Measurements from ENCODE around the gene ETHE1.

The ETHE1 gene

DNA sequence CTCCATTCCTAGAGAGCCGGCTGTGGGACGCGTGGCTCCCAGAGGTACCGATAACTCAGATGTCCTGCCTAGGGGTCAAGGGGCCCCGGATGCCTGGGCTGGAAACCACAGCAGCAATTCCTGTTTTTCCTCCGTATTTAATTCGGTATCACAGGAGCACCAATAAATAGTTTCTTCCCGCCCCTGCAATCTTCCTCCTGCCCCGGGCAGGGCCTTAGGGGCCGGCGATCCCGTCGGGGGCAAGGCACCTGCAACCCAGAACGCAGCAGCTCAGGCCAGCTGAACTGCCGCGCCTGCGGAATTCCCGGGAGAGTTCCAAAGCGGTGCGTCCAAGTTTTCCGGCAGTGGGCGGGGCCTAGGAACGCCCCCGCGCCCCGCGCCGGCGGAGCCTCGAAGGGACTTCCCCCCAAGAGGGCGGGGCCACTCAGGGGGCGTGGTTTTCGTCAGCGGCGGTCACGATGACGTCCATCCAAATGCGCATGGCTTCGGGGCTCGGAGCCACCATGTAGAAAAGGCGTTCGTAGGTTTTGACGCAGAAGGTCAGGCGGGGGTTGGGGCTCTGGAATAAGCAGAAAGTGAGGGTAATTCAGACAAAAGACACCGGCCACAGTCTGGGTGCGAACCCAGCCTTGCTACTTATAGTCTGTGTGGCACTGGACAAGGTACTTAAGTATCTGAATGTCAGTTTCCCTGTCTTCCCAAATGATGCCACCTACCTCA, 51.9 kb downstream of the ETHE1 start:
- no peak overlapping the region for H3K27ac ChIP-seq (ENCODE audit: poor library complexity, severe bottlenecking)
- ATAC-seq (ENCODE audit: low read depth) = peak; percentile 86
- H3K27me3 ChIP-seq (ENCODE audit: insufficient read depth, poor library complexity, severe bottlenecking) = no peaks in the 10 kb centered on the region
- H3K4me3 ChIP-seq (ENCODE audit: severe bottlenecking) = peak overlapping the region; percentile 17
- no peaks in the 10 kb centered on the region for H3K9me3 ChIP-seq (ENCODE audit: severe bottlenecking)
- no peaks in the 10 kb centered on the region for H3K36me3 ChIP-seq (ENCODE audit: low read depth)
- H3K4me1 ChIP-seq (ENCODE audit: insufficient read depth, poor library complexity, severe bottlenecking) = no peaks in the 10 kb centered on the region
- TF ChIP-seq, protein P1, sequence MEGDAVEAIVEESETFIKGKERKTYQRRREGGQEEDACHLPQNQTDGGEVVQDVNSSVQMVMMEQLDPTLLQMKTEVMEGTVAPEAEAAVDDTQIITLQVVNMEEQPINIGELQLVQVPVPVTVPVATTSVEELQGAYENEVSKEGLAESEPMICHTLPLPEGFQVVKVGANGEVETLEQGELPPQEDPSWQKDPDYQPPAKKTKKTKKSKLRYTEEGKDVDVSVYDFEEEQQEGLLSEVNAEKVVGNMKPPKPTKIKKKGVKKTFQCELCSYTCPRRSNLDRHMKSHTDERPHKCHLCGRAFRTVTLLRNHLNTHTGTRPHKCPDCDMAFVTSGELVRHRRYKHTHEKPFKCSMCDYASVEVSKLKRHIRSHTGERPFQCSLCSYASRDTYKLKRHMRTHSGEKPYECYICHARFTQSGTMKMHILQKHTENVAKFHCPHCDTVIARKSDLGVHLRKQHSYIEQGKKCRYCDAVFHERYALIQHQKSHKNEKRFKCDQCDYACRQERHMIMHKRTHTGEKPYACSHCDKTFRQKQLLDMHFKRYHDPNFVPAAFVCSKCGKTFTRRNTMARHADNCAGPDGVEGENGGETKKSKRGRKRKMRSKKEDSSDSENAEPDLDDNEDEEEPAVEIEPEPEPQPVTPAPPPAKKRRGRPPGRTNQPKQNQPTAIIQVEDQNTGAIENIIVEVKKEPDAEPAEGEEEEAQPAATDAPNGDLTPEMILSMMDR (IDR thresholded peaks at IDR 0.05; ENCODE audit: poor library complexity, severe bottlenecking) = no peak
- peak; percentile 92 for DNase-seq (ENCODE audit: low spot score)

DNA sequence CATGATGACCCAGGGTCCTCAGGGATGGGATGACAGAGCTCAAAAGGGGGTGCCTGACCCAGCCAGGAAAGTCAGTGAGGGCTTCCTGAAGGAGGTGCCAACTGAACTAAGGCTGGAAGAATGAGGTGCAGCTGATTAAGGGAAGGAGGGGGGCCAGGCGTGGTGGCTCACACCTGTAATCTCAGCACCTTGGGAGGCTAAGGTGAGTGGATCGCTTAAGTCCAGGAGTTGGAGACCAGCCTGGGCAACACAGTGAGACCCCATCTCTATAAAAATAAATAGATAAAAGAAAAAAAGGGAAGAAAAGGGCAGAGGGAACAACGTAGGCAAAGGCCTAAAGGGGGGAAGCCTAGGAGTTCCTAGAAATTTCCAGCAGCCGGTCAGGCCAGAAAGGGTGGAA, 52.5 kb downstream of the ETHE1 start:
- Histone ChIP-seq H3K27ac (ENCODE audit: poor library complexity, severe bottlenecking) (no peak overlapping the region), H3K27me3 (ENCODE audit: insufficient read depth, poor library complexity, severe bottlenecking) (no peaks in the 10 kb centered on the region), H3K9me3 (ENCODE audit: severe bottlenecking) (no peaks in the 10 kb centered on the region), H3K36me3 (ENCODE audit: low read depth) (no peaks in the 10 kb centered on the region), H3K4me1 (ENCODE audit: insufficient read depth, poor library complexity, severe bottlenecking) (no peaks in the 10 kb centered on the region), H3K4me3 (ENCODE audit: severe bottlenecking) (no peak overlapping the region)
- TF ChIP-seq, protein P1 (IDR thresholded peaks at IDR 0.05; ENCODE audit: poor library complexity, severe bottlenecking) = no peak
- DNase-seq (ENCODE audit: low spot score) (no peak), ATAC-seq (ENCODE audit: low read depth) (no peak)

DNA sequence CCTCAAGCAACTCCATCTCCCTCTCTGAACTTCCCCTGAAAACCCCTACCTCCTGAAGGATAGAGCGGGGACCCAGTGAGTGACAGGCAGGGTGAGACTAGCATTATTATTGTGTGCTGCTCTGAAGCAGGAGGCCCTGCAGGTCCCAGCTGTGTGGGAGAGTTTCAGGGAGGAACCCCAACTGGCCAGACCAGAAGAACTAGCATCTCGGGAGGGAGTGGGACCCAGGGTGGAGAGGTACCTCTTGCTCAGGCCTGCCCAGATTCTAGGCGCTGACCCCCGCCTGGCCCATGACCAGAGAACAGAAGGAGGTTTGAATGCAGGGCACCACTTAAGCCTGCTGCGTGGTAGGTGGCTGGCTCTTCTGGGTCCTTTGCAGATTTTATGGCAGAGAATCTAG, 55.9 kb downstream of the ETHE1 start:
- Histone ChIP-seq H3K9me3 (ENCODE audit: severe bottlenecking) (no peaks in the 10 kb centered on the region), H3K27ac (ENCODE audit: poor library complexity, severe bottlenecking) (no peak overlapping the region), H3K4me3 (ENCODE audit: severe bottlenecking) (no peak overlapping the region), H3K27me3 (ENCODE audit: insufficient read depth, poor library complexity, severe bottlenecking) (no peaks in the 10 kb centered on the region), H3K36me3 (ENCODE audit: low read depth) (no peaks in the 10 kb centered on the region), H3K4me1 (ENCODE audit: insufficient read depth, poor library complexity, severe bottlenecking) (peaks cover 14% of the 10 kb centered on the region)
- TF ChIP-seq, protein P1 (IDR thresholded peaks at IDR 0.05; ENCODE audit: poor library complexity, severe bottlenecking) = no peak
- no peak for DNase-seq (ENCODE audit: low spot score)
- no peak for ATAC-seq (ENCODE audit: low read depth)

DNA sequence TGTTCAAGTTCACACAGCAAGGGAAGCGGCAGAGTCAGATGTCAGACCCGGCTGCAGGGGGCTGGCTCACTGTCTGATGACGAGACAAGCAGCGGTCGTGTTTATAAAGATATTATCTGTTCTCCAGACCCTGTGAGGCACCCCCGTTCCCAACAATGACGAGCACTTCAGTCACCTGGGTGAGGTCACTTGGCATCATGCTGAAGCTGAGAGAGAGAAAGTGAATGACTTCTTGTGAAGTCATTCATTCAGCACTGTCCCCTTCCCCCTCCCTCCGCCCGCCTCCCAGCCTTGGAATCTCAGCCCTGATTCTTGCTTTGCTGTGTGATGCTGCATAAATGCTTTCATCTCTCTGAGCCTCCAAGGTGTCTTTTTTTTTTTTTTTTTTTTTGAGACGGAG, 56.7 kb downstream of the ETHE1 start:
- H3K4me3 ChIP-seq (ENCODE audit: severe bottlenecking) = no peak overlapping the region
- peaks cover 20% of the 10 kb centered on the region for H3K4me1 ChIP-seq (ENCODE audit: insufficient read depth, poor library complexity, severe bottlenecking)
- H3K27me3 ChIP-seq (ENCODE audit: insufficient read depth, poor library complexity, severe bottlenecking) = no peaks in the 10 kb centered on the region
- H3K36me3 ChIP-seq (ENCODE audit: low read depth) = no peaks in the 10 kb centered on the region
- H3K9me3 ChIP-seq (ENCODE audit: severe bottlenecking) = no peaks in the 10 kb centered on the region
- TF ChIP-seq, protein P1 (IDR thresholded peaks at IDR 0.05; ENCODE audit: poor library complexity, severe bottlenecking) = no peak
- DNase-seq (ENCODE audit: low spot score) = no peak
- ATAC-seq (ENCODE audit: low read depth) = no peak
- no peak overlapping the region for H3K27ac ChIP-seq (ENCODE audit: poor library complexity, severe bottlenecking)

DNA sequence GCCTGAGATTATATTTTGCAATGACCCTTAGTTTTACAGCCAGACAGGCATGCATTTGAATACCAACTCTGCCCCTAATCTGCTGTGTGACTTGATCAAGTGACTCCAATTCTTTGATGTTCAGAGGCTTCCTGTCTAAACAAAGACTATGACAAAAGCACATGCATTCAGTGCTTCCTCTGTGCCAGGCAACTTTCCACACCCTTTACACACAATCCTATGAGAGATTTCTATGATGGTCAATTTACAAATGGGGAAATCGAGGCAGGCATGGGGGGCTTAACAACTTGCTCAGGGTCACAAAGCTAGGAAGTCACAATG, 57.9 kb downstream of the ETHE1 start:
- Histone ChIP-seq H3K9me3 (ENCODE audit: severe bottlenecking) (no peaks in the 10 kb centered on the region), H3K4me1 (ENCODE audit: insufficient read depth, poor library complexity, severe bottlenecking) (peaks cover 22% of the 10 kb centered on the region), H3K27me3 (ENCODE audit: insufficient read depth, poor library complexity, severe bottlenecking) (no peaks in the 10 kb centered on the region), H3K27ac (ENCODE audit: poor library complexity, severe bottlenecking) (no peak overlapping the region), H3K36me3 (ENCODE audit: low read depth) (no peaks in the 10 kb centered on the region), H3K4me3 (ENCODE audit: severe bottlenecking) (no peak overlapping the region)
- ATAC-seq (ENCODE audit: low read depth) (no peak), DNase-seq (ENCODE audit: low spot score) (no peak)
- TF ChIP-seq, protein P1 (IDR thresholded peaks at IDR 0.05; ENCODE audit: poor library complexity, severe bottlenecking) = no peak

All from RWPE2 (cell line).